Transverse colon (tissue), 4 donors: ENCODE measurements around the gene MAPRE2.

Experiments
- POLR2AphosphoS5 ChIP-seq, 3 donors: sonication (generic); formaldehyde crosslinking; IDR thresholded peaks; one replicate each; pipeline ENCODE4 v1.6.1; 2016; ENCODE audit warnings: antibody characterized with exemption in 3 of 3
- TF ChIP-seq, protein P1 (sequence below), 5 experiments: fragments of 200-600 bp in 3 of 5; fragments of 450-650 bp in 2 of 5; sonication (generic) in 3 of 5; IDR thresholded peaks; 1 replicate in 2 of 5; 2 replicates in 3 of 5; pipeline ENCODE4 v1.5.1; 2016 to 2017; ENCODE audit warnings: antibody characterized with exemption in 5 of 5, inconsistent platforms in 3 of 5, mild to moderate bottlenecking in 2 of 5, moderate library complexity in 1 of 5

DNA sequence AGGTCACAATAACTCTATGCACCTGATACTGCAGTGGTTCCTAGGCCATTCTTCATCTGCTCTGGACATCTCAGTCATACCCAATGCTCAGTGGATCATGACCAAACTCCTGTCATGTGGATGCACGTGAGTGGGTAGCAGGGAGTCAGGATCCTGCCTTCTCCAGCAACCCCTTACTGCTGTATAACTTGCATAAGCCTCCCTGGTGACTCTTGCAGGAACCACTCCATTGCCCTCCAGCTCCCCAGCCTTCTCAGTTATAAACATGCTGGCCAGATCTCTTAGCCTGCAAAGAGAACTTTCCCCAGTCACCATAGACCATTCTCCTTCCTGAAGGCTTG lies 101.0 kb downstream of the MAPRE2 start:
- TF ChIP-seq, protein P1, sequence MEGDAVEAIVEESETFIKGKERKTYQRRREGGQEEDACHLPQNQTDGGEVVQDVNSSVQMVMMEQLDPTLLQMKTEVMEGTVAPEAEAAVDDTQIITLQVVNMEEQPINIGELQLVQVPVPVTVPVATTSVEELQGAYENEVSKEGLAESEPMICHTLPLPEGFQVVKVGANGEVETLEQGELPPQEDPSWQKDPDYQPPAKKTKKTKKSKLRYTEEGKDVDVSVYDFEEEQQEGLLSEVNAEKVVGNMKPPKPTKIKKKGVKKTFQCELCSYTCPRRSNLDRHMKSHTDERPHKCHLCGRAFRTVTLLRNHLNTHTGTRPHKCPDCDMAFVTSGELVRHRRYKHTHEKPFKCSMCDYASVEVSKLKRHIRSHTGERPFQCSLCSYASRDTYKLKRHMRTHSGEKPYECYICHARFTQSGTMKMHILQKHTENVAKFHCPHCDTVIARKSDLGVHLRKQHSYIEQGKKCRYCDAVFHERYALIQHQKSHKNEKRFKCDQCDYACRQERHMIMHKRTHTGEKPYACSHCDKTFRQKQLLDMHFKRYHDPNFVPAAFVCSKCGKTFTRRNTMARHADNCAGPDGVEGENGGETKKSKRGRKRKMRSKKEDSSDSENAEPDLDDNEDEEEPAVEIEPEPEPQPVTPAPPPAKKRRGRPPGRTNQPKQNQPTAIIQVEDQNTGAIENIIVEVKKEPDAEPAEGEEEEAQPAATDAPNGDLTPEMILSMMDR (IDR thresholded peaks at IDR 0.05) = no peak
- TF ChIP-seq POLR2AphosphoS5 (IDR thresholded peaks at IDR 0.05) = no peak
